Body of pancreas (tissue), 4 donors: ENCODE results near the gene MRPL3.

Experiments
- CTCF ChIP-seq, 7 experiments: fragments of 450-650 bp in 4 of 7; fragments of 200-600 bp in 3 of 7; sonication (generic) in 3 of 7; IDR thresholded peaks; one replicate each; pipeline ENCODE4 v1.5.1; 2016 to 2019; ENCODE audit warnings: antibody characterized with exemption in 7 of 7
- POLR2A ChIP-seq, 3 donors: fragments of 450-650 bp; IDR thresholded peaks; one replicate each; pipeline ENCODE4 v1.6.1; 2016; ENCODE audit warnings: antibody characterized with exemption in 3 of 3, mild to moderate bottlenecking in 2 of 3

- TF ChIP-seq POLR2A (IDR thresholded peaks at IDR 0.05) (no peak), CTCF (IDR thresholded peaks at IDR 0.05) (no peak)
These were observed 81.5 kb downstream of the MRPL3 start for GRCh38 chr3:131421301-131421700.
